ENCODE measurements around the gene TTPAL.

- TF ChIP-seq POLR2AphosphoS5 (IDR thresholded peaks at IDR 0.05; ENCODE audit: low read depth, low read length) (no peak), ZBTB33 (IDR thresholded peaks at IDR 0.05; ENCODE audit: extremely low read depth, insufficient replicate concordance, low read length) (no peak), TCF7L2 (IDR thresholded peaks at IDR 0.05; ENCODE audit: borderline replicate concordance, extremely low read depth, insufficient read depth, insufficient read length) (no peak), CTCF (IDR thresholded peaks at IDR 0.05 in 2 of 3, conservative IDR thresholded peaks at IDR 0.05 in 1 of 3; ENCODE audit: borderline replicate concordance in 1 of 3, insufficient read depth in 1 of 3, low read depth in 2 of 3, low read length in 2 of 3) (no peak), EZH2phosphoT487 (IDR thresholded peaks at IDR 0.05; ENCODE audit: borderline replicate concordance) (no peak), YY1 (IDR thresholded peaks at IDR 0.05; ENCODE audit: extremely low read depth, insufficient replicate concordance, low read depth, low read length) (no peak), ZFX (IDR thresholded peaks at IDR 0.05) (no peak), POLR2A (IDR thresholded peaks at IDR 0.05; ENCODE audit: borderline replicate concordance, extremely low read depth, insufficient read depth, insufficient read length) (no peak), EZH2 (IDR thresholded peaks at IDR 0.05) (no peak), ZNF274 (IDR thresholded peaks at IDR 0.05; ENCODE audit: low read depth, low read length) (no peak), ELF1 (IDR thresholded peaks at IDR 0.05; ENCODE audit: borderline replicate concordance, low read depth) (no peak), MAX (IDR thresholded peaks at IDR 0.05) (no peak), CEBPB (IDR thresholded peaks at IDR 0.05; ENCODE audit: low read depth) (no peak)
- TF ChIP-seq, protein P1, sequence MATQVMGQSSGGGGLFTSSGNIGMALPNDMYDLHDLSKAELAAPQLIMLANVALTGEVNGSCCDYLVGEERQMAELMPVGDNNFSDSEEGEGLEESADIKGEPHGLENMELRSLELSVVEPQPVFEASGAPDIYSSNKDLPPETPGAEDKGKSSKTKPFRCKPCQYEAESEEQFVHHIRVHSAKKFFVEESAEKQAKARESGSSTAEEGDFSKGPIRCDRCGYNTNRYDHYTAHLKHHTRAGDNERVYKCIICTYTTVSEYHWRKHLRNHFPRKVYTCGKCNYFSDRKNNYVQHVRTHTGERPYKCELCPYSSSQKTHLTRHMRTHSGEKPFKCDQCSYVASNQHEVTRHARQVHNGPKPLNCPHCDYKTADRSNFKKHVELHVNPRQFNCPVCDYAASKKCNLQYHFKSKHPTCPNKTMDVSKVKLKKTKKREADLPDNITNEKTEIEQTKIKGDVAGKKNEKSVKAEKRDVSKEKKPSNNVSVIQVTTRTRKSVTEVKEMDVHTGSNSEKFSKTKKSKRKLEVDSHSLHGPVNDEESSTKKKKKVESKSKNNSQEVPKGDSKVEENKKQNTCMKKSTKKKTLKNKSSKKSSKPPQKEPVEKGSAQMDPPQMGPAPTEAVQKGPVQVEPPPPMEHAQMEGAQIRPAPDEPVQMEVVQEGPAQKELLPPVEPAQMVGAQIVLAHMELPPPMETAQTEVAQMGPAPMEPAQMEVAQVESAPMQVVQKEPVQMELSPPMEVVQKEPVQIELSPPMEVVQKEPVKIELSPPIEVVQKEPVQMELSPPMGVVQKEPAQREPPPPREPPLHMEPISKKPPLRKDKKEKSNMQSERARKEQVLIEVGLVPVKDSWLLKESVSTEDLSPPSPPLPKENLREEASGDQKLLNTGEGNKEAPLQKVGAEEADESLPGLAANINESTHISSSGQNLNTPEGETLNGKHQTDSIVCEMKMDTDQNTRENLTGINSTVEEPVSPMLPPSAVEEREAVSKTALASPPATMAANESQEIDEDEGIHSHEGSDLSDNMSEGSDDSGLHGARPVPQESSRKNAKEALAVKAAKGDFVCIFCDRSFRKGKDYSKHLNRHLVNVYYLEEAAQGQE (IDR thresholded peaks at IDR 0.05; ENCODE audit: low read depth), result no peak
These were observed 1.5 kb downstream of the TTPAL start for GRCh38 chr20:44477151-44477550.

All from HCT116 (cell line).